Mesothelial cell of epicardium (in vitro differentiated cells): ENCODE data around the gene RABGGTA. TPM values are rescaled to one million over a fixed set of nuclear protein-coding genes. Genes with fewer than 3 reads are reported as not detected.

ENCODE experiments used
- DNase-seq, 2 experiments: peaks; one replicate each; pipeline ENCODE4 v3.0.0; 2021; ENCODE audit warnings: low spot score in 2 of 2; ENCODE audit not compliant: unreplicated experiment in 2 of 2
- H3K27ac Mint-ChIP-seq: 2 replicates; pipeline ENCODE4 v1.8.0; 2021; ENCODE audit warnings: mixed read lengths
- H3K27me3 Mint-ChIP-seq: 2 replicates; pipeline ENCODE4 v1.8.0; 2021; ENCODE audit warnings: low read depth, mixed read lengths
- H3K36me3 Mint-ChIP-seq: 2 replicates; pipeline ENCODE4 v1.8.0; 2021; ENCODE audit warnings: mixed read lengths
- H3K4me1 Mint-ChIP-seq: 2 replicates; pipeline ENCODE4 v1.8.0; 2021; ENCODE audit warnings: mixed read lengths
- H3K4me3 Mint-ChIP-seq: 2 replicates; pipeline ENCODE4 v1.8.0; 2021; ENCODE audit warnings: mild to moderate bottlenecking, moderate library complexity, mixed read lengths
- H3K9me3 Mint-ChIP-seq: 2 replicates; pipeline ENCODE4 v1.8.0; 2021; ENCODE audit warnings: mixed read lengths
- total RNA-seq: library from RNA; stranded (reverse); gene quantifications from 3 replicates; pipeline ENCODE4 v1.2.1, GENCODE V29; 2021
- TF ChIP-seq, protein P1 (sequence below): fragments of 200-600 bp; sonication (generic); IDR thresholded peaks from one replicate; pipeline ENCODE4 v1.5.0; 2021; ENCODE audit warnings: antibody characterized with exemption; ENCODE audit not compliant: unreplicated experiment

RABGGTA gene
- total RNA-seq, 1 donor from 2014 or later = 28.7 TPM

DNA sequence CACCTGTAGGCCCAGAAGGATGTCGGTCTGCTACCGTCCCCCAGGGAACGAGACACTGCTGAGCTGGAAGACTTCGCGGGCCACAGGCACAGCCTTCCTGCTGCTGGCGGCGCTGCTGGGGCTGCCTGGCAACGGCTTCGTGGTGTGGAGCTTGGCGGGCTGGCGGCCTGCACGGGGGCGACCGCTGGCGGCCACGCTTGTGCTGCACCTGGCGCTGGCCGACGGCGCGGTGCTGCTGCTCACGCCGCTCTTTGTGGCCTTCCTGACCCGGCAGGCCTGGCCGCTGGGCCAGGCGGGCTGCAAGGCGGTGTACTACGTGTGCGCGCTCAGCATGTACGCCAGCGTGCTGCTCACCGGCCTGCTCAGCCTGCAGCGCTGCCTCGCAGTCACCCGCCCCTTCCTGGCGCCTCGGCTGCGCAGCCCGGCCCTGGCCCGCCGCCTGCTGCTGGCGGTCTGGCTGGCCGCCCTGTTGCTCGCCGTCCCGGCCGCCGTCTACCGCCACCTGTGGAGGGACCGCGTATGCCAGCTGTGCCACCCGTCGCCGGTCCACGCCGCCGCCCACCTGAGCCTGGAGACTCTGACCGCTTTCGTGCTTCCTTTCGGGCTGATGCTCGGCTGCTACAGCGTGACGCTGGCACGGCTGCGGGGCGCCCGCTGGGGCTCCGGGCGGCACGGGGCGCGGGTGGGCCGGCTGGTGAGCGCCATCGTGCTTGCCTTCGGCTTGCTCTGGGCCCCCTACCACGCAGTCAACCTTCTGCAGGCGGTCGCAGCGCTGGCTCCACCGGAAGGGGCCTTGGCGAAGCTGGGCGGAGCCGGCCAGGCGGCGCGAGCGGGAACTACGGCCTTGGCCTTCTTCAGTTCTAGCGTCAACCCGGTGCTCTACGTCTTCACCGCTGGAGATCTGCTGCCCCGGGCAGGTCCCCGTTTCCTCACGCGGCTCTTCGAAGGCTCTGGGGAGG lies 39.5 kb upstream of the RABGGTA start, which contains the start of gene LTB4R:
LTB4R (plus strand) TSS at position 857 of the 959 bp plus-strand sequence. CDS start 4,150 bp downstream, outside the sequence.
- Mint-ChIP-seq H3K27me3 (no peaks in the 10 kb centered on the region), H3K4me1 (peaks cover 2% of the 10 kb centered on the region), H3K9me3 (no peaks in the 10 kb centered on the region), H3K4me3 (no peak within 1 kb of the TSS), H3K36me3 (peaks cover 5% of the 10 kb centered on the region), H3K27ac (no peak within 1 kb of the TSS)
- TF ChIP-seq, protein P1, sequence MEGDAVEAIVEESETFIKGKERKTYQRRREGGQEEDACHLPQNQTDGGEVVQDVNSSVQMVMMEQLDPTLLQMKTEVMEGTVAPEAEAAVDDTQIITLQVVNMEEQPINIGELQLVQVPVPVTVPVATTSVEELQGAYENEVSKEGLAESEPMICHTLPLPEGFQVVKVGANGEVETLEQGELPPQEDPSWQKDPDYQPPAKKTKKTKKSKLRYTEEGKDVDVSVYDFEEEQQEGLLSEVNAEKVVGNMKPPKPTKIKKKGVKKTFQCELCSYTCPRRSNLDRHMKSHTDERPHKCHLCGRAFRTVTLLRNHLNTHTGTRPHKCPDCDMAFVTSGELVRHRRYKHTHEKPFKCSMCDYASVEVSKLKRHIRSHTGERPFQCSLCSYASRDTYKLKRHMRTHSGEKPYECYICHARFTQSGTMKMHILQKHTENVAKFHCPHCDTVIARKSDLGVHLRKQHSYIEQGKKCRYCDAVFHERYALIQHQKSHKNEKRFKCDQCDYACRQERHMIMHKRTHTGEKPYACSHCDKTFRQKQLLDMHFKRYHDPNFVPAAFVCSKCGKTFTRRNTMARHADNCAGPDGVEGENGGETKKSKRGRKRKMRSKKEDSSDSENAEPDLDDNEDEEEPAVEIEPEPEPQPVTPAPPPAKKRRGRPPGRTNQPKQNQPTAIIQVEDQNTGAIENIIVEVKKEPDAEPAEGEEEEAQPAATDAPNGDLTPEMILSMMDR = no peak
- DNase-seq = no peak

GRCh38 chr14:24310265-24310645 lies 38.9 kb upstream of the RABGGTA start:
- peaks cover 2% of the 10 kb centered on the region for H3K4me1 Mint-ChIP-seq
- H3K9me3 Mint-ChIP-seq = no peaks in the 10 kb centered on the region
- H3K36me3 Mint-ChIP-seq = peaks cover 11% of the 10 kb centered on the region
- no peak for DNase-seq
- TF ChIP-seq, protein P1 = no peak
- H3K27ac Mint-ChIP-seq = no peak overlapping the region
- H3K4me3 Mint-ChIP-seq = no peak overlapping the region
- H3K27me3 Mint-ChIP-seq = no peaks in the 10 kb centered on the region

- peaks cover 17% of the 10 kb centered on the region for H3K36me3 Mint-ChIP-seq
- no peaks in the 10 kb centered on the region for H3K9me3 Mint-ChIP-seq
- H3K27ac Mint-ChIP-seq = no peak within 1 kb of the TSS
- TF ChIP-seq, protein P1 = no peak
- H3K4me3 Mint-ChIP-seq = no peak within 1 kb of the TSS
- no peaks in the 10 kb centered on the region for H3K27me3 Mint-ChIP-seq
- H3K4me1 Mint-ChIP-seq = peaks cover 2% of the 10 kb centered on the region
- no peak for DNase-seq
Measured at GRCh38 chr14:24309538-24310264, 38.3 kb upstream of the RABGGTA start, which contains the start of gene LTB4R2. Gene LTB4R2, plus strand, starts transcription at chr14:24310140. Its CDS starts 525 bp downstream, at chr14:24310665.

DNA sequence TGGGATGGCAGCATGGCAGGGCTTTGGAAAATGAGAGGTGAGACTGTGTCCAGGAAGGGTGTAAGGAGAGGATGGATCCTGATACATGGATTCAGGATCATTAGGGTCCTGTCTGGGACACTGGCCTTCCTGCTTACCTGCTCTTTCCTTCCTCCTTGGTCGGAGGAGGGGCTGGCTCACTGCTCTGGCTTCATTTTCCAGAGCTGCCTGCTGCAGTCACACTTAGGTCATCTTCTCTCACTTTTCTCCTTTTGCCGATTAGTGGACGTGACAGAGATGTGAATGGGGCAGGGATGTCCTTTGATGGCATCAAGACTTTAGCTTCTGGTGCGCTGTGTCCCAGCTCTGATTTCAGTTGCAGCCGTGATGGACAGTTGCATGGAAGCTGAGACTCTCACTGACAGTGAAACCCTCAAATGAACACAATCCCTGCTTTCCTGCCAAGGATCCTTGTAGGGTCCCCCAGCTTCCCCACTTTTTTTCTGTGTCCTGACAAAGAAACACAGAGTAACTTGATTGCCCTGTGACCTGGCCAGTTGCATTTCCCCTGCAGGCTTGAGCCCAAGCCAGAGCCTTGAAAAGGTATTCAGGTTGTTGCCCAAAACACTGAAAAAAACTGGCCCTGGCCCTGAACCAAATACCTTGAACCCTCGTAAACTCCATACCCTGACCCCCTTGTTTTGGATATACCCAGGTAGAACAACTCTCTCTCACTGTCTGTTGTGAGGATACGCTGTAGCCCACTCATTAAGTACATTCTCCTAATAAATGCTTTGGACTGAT lies 37.1 kb upstream of the RABGGTA start:
- no peaks in the 10 kb centered on the region for H3K27me3 Mint-ChIP-seq
- TF ChIP-seq, protein P1 = no peak
- no peak overlapping the region for H3K27ac Mint-ChIP-seq
- H3K4me1 Mint-ChIP-seq = peaks cover 2% of the 10 kb centered on the region
- no peak overlapping the region for H3K4me3 Mint-ChIP-seq
- DNase-seq = no peak
- no peaks in the 10 kb centered on the region for H3K9me3 Mint-ChIP-seq
- H3K36me3 Mint-ChIP-seq = peaks cover 23% of the 10 kb centered on the region
